ENCODE data around the gene BUB1B.

The BUB1B gene

DNA sequence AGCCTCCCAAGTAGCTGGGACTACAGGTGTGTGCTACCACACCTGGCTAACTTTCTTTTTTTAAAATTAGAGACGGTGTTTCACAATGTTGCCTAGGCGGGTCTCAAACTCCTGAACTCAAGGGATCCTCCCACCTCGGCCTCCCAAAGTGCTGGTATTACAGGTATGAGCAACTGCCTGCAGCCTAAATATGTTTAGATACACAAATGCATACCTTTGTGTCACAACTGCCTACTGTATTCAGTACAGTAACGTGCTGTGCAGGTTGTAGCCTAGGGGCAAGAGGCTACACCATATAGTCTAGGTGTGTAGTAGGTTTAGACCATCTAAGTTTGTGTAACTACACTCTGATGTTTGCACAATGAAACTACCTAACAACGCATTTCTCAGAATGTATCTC, 68.4 kb downstream of the BUB1B start:
- Histone ChIP-seq H3K4me3 (ENCODE audit: low read length) (no peak overlapping the region), H3K27me3 (ENCODE audit: control insufficient read depth, insufficient read depth, low read length) (no peaks in the 10 kb centered on the region), H3K36me3 (ENCODE audit: control insufficient read depth, insufficient read depth, low read length) (peaks cover 16% of the 10 kb centered on the region; the same call in 1 of the 2 replicates), H3K27ac (ENCODE audit: low read length) (no peak overlapping the region), H3K9me3 (ENCODE audit: control insufficient read depth, insufficient read depth, low read length) (no peaks in the 10 kb centered on the region), H3K4me1 (ENCODE audit: control insufficient read depth, insufficient read depth, low read length) (no peaks in the 10 kb centered on the region)
- WGBS (ENCODE audit: insufficient coverage, insufficient read length): no CpG with 5 or more reads among the region's 5 CpGs
- DNase-seq (ENCODE audit: low read depth, low spot score): no peak

- Histone ChIP-seq H3K27me3 (ENCODE audit: control insufficient read depth, insufficient read depth, low read length) (no peaks in the 10 kb centered on the region), H3K4me1 (ENCODE audit: control insufficient read depth, insufficient read depth, low read length) (no peaks in the 10 kb centered on the region), H3K27ac (ENCODE audit: low read length) (no peak overlapping the region), H3K36me3 (ENCODE audit: control insufficient read depth, insufficient read depth, low read length) (peaks cover 12% of the 10 kb centered on the region; the same call in 1 of the 2 replicates), H3K9me3 (ENCODE audit: control insufficient read depth, insufficient read depth, low read length) (no peaks in the 10 kb centered on the region), H3K4me3 (ENCODE audit: low read length) (no peak overlapping the region)
- WGBS (ENCODE audit: insufficient coverage, insufficient read length): no CpG with 5 or more reads among the region's 1 CpG
- no peak for DNase-seq (ENCODE audit: low read depth, low spot score)
Measured at GRCh38 chr15:40229956-40230355, 69.1 kb downstream of the BUB1B start.

- H3K4me3 ChIP-seq (ENCODE audit: low read length): no peak overlapping the region
- WGBS (ENCODE audit: insufficient coverage, insufficient read length): no CpG with 5 or more reads among the region's 7 CpGs
- H3K27ac ChIP-seq (ENCODE audit: low read length): no peak overlapping the region
- peaks cover 11% of the 10 kb centered on the region; the same call in 1 of the 2 replicates for H3K36me3 ChIP-seq (ENCODE audit: control insufficient read depth, insufficient read depth, low read length)
- no peaks in the 10 kb centered on the region for H3K27me3 ChIP-seq (ENCODE audit: control insufficient read depth, insufficient read depth, low read length)
- no peak for DNase-seq (ENCODE audit: low read depth, low spot score)
- no peaks in the 10 kb centered on the region for H3K9me3 ChIP-seq (ENCODE audit: control insufficient read depth, insufficient read depth, low read length)
- no peaks in the 10 kb centered on the region for H3K4me1 ChIP-seq (ENCODE audit: control insufficient read depth, insufficient read depth, low read length)
Measured at GRCh38 chr15:40232625-40233070, 71.8 kb downstream of the BUB1B start.

GRCh38 chr15:40233727-40234577, 73.1 kb downstream of the BUB1B start:
- Histone ChIP-seq H3K9me3 (ENCODE audit: control insufficient read depth, insufficient read depth, low read length) (no peaks in the 10 kb centered on the region), H3K36me3 (ENCODE audit: control insufficient read depth, insufficient read depth, low read length) (peaks cover 7% of the 10 kb centered on the region; the same call in 1 of the 2 replicates), H3K27me3 (ENCODE audit: control insufficient read depth, insufficient read depth, low read length) (no peaks in the 10 kb centered on the region), H3K4me3 (ENCODE audit: low read length) (no peak overlapping the region), H3K4me1 (ENCODE audit: control insufficient read depth, insufficient read depth, low read length) (peaks cover 5% of the 10 kb centered on the region), H3K27ac (ENCODE audit: low read length) (no peak overlapping the region)
- no CpG with 5 or more reads among the region's 11 CpGs for WGBS (ENCODE audit: insufficient coverage, insufficient read length)
- no peak for DNase-seq (ENCODE audit: low read depth, low spot score)

DNA sequence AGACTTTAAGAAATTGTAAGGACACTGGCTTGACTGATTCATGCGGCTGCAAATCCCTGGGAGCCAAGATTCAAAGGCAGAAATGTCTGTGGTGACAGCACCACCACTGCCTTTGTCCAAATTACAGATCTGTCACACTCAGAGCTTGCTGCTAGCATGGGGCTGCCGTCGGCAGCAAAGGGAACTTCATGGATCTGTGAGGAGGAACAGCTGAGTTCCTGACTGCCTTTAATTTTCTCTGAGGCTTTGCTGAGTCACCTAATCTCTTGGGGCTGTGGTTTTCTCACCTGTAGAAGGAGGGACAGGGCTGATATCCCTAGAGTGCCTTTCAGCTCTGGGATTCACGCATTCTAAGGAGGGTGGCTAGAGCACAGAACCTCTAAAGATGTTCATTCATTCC, 73.9 kb downstream of the BUB1B start:
- no CpG with 5 or more reads among the region's 4 CpGs for WGBS (ENCODE audit: insufficient coverage, insufficient read length)
- H3K4me3 ChIP-seq (ENCODE audit: low read length): no peak overlapping the region
- H3K27me3 ChIP-seq (ENCODE audit: control insufficient read depth, insufficient read depth, low read length): no peaks in the 10 kb centered on the region
- H3K36me3 ChIP-seq (ENCODE audit: control insufficient read depth, insufficient read depth, low read length): peaks cover 3% of the 10 kb centered on the region; the same call in 1 of the 2 replicates
- no peaks in the 10 kb centered on the region for H3K9me3 ChIP-seq (ENCODE audit: control insufficient read depth, insufficient read depth, low read length)
- H3K4me1 ChIP-seq (ENCODE audit: control insufficient read depth, insufficient read depth, low read length): peaks cover 7% of the 10 kb centered on the region
- H3K27ac ChIP-seq (ENCODE audit: low read length): no peak overlapping the region
- DNase-seq (ENCODE audit: low read depth, low spot score): no peak

DNA sequence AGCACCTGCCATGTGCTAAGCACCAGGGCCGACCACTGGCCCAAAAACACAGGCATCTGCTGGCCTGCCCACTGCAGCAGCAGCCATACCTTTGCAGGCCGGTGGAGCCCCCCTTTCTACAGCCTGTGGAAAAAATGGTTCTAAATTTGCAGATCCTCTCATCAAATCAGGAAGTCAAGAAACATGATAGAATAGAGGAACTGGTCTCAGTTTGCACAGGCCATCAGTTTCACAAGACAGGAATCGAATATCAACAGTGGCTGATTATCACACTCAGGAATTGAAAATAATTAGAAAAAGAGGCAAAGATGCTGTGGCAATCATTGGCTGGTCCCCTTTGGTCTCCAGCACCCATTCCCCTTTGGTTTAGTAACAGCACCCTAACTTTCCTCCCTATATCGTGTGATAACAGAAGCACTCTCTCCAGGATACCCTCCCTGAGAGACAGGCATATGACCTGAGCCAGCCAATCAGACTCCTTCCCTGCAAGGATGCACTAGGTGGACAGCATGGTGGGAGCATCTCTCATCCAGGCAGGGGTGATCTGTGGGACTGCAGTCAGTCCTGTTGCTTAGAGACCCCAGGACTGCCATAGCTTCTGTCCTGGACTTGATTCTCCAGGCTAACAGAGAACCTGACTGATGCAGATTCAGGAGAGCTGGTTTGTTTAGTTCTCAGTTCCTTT, 74.5 kb downstream of the BUB1B start:
- H3K9me3 ChIP-seq (ENCODE audit: control insufficient read depth, insufficient read depth, low read length): no peaks in the 10 kb centered on the region
- no peak overlapping the region for H3K27ac ChIP-seq (ENCODE audit: low read length)
- no peak for DNase-seq (ENCODE audit: low read depth, low spot score)
- H3K4me1 ChIP-seq (ENCODE audit: control insufficient read depth, insufficient read depth, low read length): peaks cover 9% of the 10 kb centered on the region
- no peak overlapping the region for H3K4me3 ChIP-seq (ENCODE audit: low read length)
- no peaks in the 10 kb centered on the region for H3K36me3 ChIP-seq (ENCODE audit: control insufficient read depth, insufficient read depth, low read length)
- H3K27me3 ChIP-seq (ENCODE audit: control insufficient read depth, insufficient read depth, low read length): no peaks in the 10 kb centered on the region
- no CpG with 5 or more reads among the region's 4 CpGs for WGBS (ENCODE audit: insufficient coverage, insufficient read length)

GRCh38 chr15:40238532-40239403, 77.9 kb downstream of the BUB1B start, which contains the start of gene PAK6:
Gene PAK6 (plus strand): TSS chr15:40239063. CDS start chr15:40264786, 25,723 bp downstream.
- H3K4me3 ChIP-seq (ENCODE audit: low read length): peak within 1 kb of the TSS; percentile 17; the same call in 1 of the 2 replicates
- H3K27me3 ChIP-seq (ENCODE audit: control insufficient read depth, insufficient read depth, low read length): no peaks in the 10 kb centered on the region
- no peaks in the 10 kb centered on the region for H3K36me3 ChIP-seq (ENCODE audit: control insufficient read depth, insufficient read depth, low read length)
- WGBS (ENCODE audit: insufficient coverage, insufficient read length): no CpG with 5 or more reads among the region's 39 CpGs
- no peak within 1 kb of the TSS for H3K27ac ChIP-seq (ENCODE audit: low read length)
- DNase-seq (ENCODE audit: low read depth, low spot score): no peak
- peaks cover 9% of the 10 kb centered on the region for H3K4me1 ChIP-seq (ENCODE audit: control insufficient read depth, insufficient read depth, low read length)
- H3K9me3 ChIP-seq (ENCODE audit: control insufficient read depth, insufficient read depth, low read length): no peaks in the 10 kb centered on the region

DNA sequence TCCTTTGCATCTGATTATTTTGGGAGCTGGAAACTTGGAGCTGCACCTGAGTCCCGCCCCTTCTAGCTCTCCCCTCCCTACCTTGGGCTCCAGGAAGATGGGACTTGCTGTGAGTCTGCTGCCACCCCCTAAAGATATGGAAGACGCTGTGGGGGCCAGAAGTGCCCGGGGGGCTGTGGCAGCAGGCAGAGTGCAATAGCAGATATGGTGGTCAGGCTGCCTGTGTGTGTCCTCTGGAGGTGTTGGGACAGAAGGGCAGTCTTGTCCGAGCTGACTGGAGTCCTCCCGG, 78.5 kb downstream of the BUB1B start:
- no peak for DNase-seq (ENCODE audit: low read depth, low spot score)
- peaks cover 9% of the 10 kb centered on the region for H3K4me1 ChIP-seq (ENCODE audit: control insufficient read depth, insufficient read depth, low read length)
- H3K9me3 ChIP-seq (ENCODE audit: control insufficient read depth, insufficient read depth, low read length): no peaks in the 10 kb centered on the region
- no peaks in the 10 kb centered on the region for H3K36me3 ChIP-seq (ENCODE audit: control insufficient read depth, insufficient read depth, low read length)
- no peaks in the 10 kb centered on the region for H3K27me3 ChIP-seq (ENCODE audit: control insufficient read depth, insufficient read depth, low read length)
- H3K4me3 ChIP-seq (ENCODE audit: low read length): peak overlapping the region; percentile 17; the same call in 1 of the 2 replicates
- no CpG with 5 or more reads among the region's 5 CpGs for WGBS (ENCODE audit: insufficient coverage, insufficient read length)
- no peak overlapping the region for H3K27ac ChIP-seq (ENCODE audit: low read length)

- peaks cover 10% of the 10 kb centered on the region for H3K4me1 ChIP-seq (ENCODE audit: control insufficient read depth, insufficient read depth, low read length)
- no peak overlapping the region for H3K27ac ChIP-seq (ENCODE audit: low read length)
- no peak for DNase-seq (ENCODE audit: low read depth, low spot score)
- no peak overlapping the region for H3K4me3 ChIP-seq (ENCODE audit: low read length)
- WGBS (ENCODE audit: insufficient coverage, insufficient read length): no CpG with 5 or more reads among the region's 19 CpGs
- H3K9me3 ChIP-seq (ENCODE audit: control insufficient read depth, insufficient read depth, low read length): no peaks in the 10 kb centered on the region
- H3K36me3 ChIP-seq (ENCODE audit: control insufficient read depth, insufficient read depth, low read length): no peaks in the 10 kb centered on the region
- H3K27me3 ChIP-seq (ENCODE audit: control insufficient read depth, insufficient read depth, low read length): no peaks in the 10 kb centered on the region
Measured at GRCh38 chr15:40239693-40240618, 79.1 kb downstream of the BUB1B start.
